Smooth muscle cell (in vitro differentiated cells): ENCODE results near the gene CENPX. TPM values are rescaled to one million over a fixed set of nuclear protein-coding genes. Genes with fewer than 3 reads are reported as not detected.

ENCODE experiments used
- DNase-seq: peaks from one replicate; lab custom pipeline; 2025; ENCODE audit not compliant: unreplicated experiment; lab: John Stamatoyannopoulos, UW
- H2AFZ ChIP-seq: fragments of 200-600 bp; sonication (generic); 2 replicates; pipeline ENCODE4 v1.6.0; 2016; ENCODE audit warnings: antibody characterized with exemption, low read depth, mild to moderate bottlenecking
- H3F3A ChIP-seq: fragments of 200-600 bp; sonication (generic); 2 replicates; pipeline ENCODE4 v1.6.0; 2017; ENCODE audit warnings: antibody characterized with exemption, low read depth
- H3K27ac ChIP-seq: fragments of 200-600 bp; sonication (generic); 2 replicates; pipeline ENCODE4 v1.5.1; 2016; ENCODE audit warnings: low read depth, mild to moderate bottlenecking
- H3K27me3 ChIP-seq: fragments of 200-600 bp; sonication (generic); 2 replicates; pipeline ENCODE4 v1.6.1; 2016; ENCODE audit warnings: low read depth, mild to moderate bottlenecking
- H3K36me3 ChIP-seq: fragments of 200-600 bp; sonication (generic); 2 replicates; pipeline ENCODE4 v1.5.1; 2016; ENCODE audit warnings: low read depth
- H3K4me1 ChIP-seq: fragments of 200-600 bp; sonication (generic); 2 replicates; pipeline ENCODE4 v1.5.1; 2016; ENCODE audit warnings: low read depth
- H3K4me2 ChIP-seq: fragments of 200-600 bp; sonication (generic); 2 replicates; pipeline ENCODE4 v1.6.0; 2016; ENCODE audit warnings: mild to moderate bottlenecking
- H3K4me3 ChIP-seq: fragments of 200-600 bp; sonication (generic); 2 replicates; pipeline ENCODE4 v1.5.1; 2016; ENCODE audit warnings: mild to moderate bottlenecking
- H3K79me2 ChIP-seq: fragments of 200-600 bp; sonication (generic); 2 replicates; pipeline ENCODE4 v1.6.0; 2016; ENCODE audit warnings: low read depth, mild to moderate bottlenecking
- H3K9ac ChIP-seq: fragments of 200-600 bp; sonication (generic); 2 replicates; pipeline ENCODE4 v1.6.0; 2016; ENCODE audit warnings: low read depth
- H3K9me3 ChIP-seq: fragments of 200-600 bp; sonication (generic); replicated peaks from 2 replicates; pipeline ENCODE4 v1.5.1; 2016; ENCODE audit warnings: low read depth
- H4K20me1 ChIP-seq: fragments of 200-600 bp; sonication (generic); 2 replicates; pipeline ENCODE4 v1.6.0; 2016; ENCODE audit warnings: low read depth
- WGBS: methylation state at CpG from one replicate; pipeline ENCODE4 v1.1.7; 2016; ENCODE audit warnings: low lambda C conversion rate; 5-methylcytosine and 5-hydroxymethylcytosine counted together
- polyA plus RNA-seq: library from polyadenylated mRNA; unstranded; fragments of >200 nt; fragmentation: Nextera tagmentation; extraction: Ambion mirVana; gene quantifications from 2 replicates; pipeline ENCODE4 v1.2.1, GENCODE V29; 2016
- total RNA-seq: library from RNA; depleted of rRNA; stranded (reverse); fragments of >200 nt; gene quantifications from 2 replicates; pipeline ENCODE4 v1.2.3, GENCODE V29; 2014
- TF ChIP-seq, protein P1 (sequence below): fragments of 200-600 bp; sonication (generic); IDR thresholded peaks from 2 replicates; pipeline ENCODE4 v1.5.1; 2017; ENCODE audit warnings: borderline replicate concordance, mild to moderate bottlenecking, antibody characterized with exemption; ENCODE audit not compliant: insufficient read depth, poor library complexity, severe bottlenecking

CENPX gene
- total and polyA plus RNA-seq, 2 experiments from 2014 or later: 44.6 to 57.5 TPM

GRCh38 chr17:81992306-81993102 lies 30.2 kb downstream of the CENPX start:
- no peaks in the 10 kb centered on the region for H3F3A ChIP-seq
- H3K27ac ChIP-seq: peak overlapping the region; percentile 50
- peak overlapping the region; percentile 9 for H3K4me3 ChIP-seq
- H3K9me3 ChIP-seq: no peaks in the 10 kb centered on the region
- H2AFZ ChIP-seq: no peak overlapping the region
- H4K20me1 ChIP-seq: peaks cover 16% of the 10 kb centered on the region
- WGBS: 58% methylated on average over 30 of the region's 31 CpGs
- TF ChIP-seq, protein P1, sequence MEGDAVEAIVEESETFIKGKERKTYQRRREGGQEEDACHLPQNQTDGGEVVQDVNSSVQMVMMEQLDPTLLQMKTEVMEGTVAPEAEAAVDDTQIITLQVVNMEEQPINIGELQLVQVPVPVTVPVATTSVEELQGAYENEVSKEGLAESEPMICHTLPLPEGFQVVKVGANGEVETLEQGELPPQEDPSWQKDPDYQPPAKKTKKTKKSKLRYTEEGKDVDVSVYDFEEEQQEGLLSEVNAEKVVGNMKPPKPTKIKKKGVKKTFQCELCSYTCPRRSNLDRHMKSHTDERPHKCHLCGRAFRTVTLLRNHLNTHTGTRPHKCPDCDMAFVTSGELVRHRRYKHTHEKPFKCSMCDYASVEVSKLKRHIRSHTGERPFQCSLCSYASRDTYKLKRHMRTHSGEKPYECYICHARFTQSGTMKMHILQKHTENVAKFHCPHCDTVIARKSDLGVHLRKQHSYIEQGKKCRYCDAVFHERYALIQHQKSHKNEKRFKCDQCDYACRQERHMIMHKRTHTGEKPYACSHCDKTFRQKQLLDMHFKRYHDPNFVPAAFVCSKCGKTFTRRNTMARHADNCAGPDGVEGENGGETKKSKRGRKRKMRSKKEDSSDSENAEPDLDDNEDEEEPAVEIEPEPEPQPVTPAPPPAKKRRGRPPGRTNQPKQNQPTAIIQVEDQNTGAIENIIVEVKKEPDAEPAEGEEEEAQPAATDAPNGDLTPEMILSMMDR: no peak
- H3K9ac ChIP-seq: no peak overlapping the region
- peaks cover 9% of the 10 kb centered on the region for H3K79me2 ChIP-seq
- H3K4me2 ChIP-seq: peak overlapping the region; percentile 81
- H3K27me3 ChIP-seq: no peaks in the 10 kb centered on the region
- no peak for DNase-seq
- no peaks in the 10 kb centered on the region for H3K36me3 ChIP-seq
- peaks cover 25% of the 10 kb centered on the region for H3K4me1 ChIP-seq

DNA sequence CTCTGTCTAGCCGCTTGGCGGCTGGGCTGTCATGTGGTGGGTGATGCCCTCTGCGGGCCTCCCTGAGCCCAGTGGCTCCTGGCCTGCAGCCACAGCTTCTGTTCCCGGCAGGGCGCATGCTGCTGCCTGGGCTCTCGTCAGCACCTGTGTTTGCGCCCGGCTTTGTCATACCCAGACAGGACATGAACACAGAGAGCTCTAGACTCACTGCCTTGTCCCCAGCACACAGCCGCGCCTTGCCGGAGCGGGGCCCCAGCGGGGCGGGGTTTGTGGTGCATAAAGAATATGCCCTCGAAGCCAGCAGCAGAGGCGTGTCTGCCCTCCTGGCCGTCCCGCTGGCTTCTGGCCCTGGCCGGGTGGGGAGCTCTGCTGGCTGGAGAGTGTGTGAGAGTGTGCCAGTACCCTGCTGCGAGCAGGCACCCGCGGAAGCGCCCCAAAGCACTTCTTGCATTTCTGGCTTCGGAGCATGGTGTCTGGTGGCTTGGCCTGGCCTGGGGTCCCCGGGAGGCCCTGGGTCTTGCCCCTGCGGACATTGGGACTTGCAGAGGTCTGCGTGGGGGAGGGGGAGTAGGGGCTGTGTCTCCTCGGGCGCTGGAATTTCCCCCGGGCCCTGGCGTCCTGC lies 30.9 kb downstream of the CENPX start:
- WGBS: 23% methylated on average over 31 of the region's 31 CpGs
- Histone ChIP-seq H3K9me3 (no peaks in the 10 kb centered on the region), H3K9ac (no peak overlapping the region), H3F3A (no peaks in the 10 kb centered on the region), H3K27ac (peak overlapping the region; percentile 50), H3K4me1 (peaks cover 25% of the 10 kb centered on the region), H3K36me3 (no peaks in the 10 kb centered on the region), H4K20me1 (peaks cover 21% of the 10 kb centered on the region), H2AFZ (no peak overlapping the region), H3K27me3 (no peaks in the 10 kb centered on the region), H3K79me2 (peaks cover 9% of the 10 kb centered on the region), H3K4me3 (peak overlapping the region; percentile 9), H3K4me2 (peak overlapping the region; percentile 81)
- peak; percentile 38 for DNase-seq
- TF ChIP-seq, protein P1: no peak

- DNase-seq: no peak
- no peak overlapping the region for H3K4me3 ChIP-seq
- no peaks in the 10 kb centered on the region for H3F3A ChIP-seq
- H3K9me3 ChIP-seq: no peaks in the 10 kb centered on the region
- H3K36me3 ChIP-seq: no peaks in the 10 kb centered on the region
- peaks cover 25% of the 10 kb centered on the region for H3K4me1 ChIP-seq
- no peak overlapping the region for H3K9ac ChIP-seq
- no peaks in the 10 kb centered on the region for H3K27me3 ChIP-seq
- peaks cover 21% of the 10 kb centered on the region for H4K20me1 ChIP-seq
- peak overlapping the region; percentile 50 for H3K27ac ChIP-seq
- H3K4me2 ChIP-seq: peak overlapping the region; percentile 81
- 87% methylated on average over 25 of the region's 25 CpGs for WGBS
- peaks cover 9% of the 10 kb centered on the region for H3K79me2 ChIP-seq
- TF ChIP-seq, protein P1: no peak
- H2AFZ ChIP-seq: no peak overlapping the region
These were observed 31.6 kb downstream of the CENPX start for GRCh38 chr17:81990836-81991683.
